NCI-H1417 (cell line): Measurements from ENCODE around the gene FXR2.
A peak's percentile ranks its signal among the peaks of the same experiment; 100 is the strongest.

ENCODE experiments used
- DNase-seq, 3 experiments: peaks; one replicate each; lab custom pipeline; 2025; lab: John Stamatoyannopoulos, UW

FXR2 gene

GRCh38 chr17:7589204-7589868, 25.4 kb downstream of the FXR2 start:
- peak in 1 of 3 experiments; percentile 31 for DNase-seq

GRCh38 chr17:7588553-7589203, 26.0 kb downstream of the FXR2 start:
- no peak for DNase-seq

GRCh38 chr17:7587420-7588151, 27.1 kb downstream of the FXR2 start:
- DNase-seq = no peak

GRCh38 chr17:7586673-7587419, 27.9 kb downstream of the FXR2 start:
- DNase-seq = peak in 1 of 3 experiments; percentile 1

GRCh38 chr17:7583253-7584109, 31.2 kb downstream of the FXR2 start, which contains the start of gene MPDU1:
Gene MPDU1 (plus strand): TSS chr17:7583852. CDS start chr17:7583863, 11 bp downstream.
- DNase-seq = peak; percentile 92 to 96 (median 94)

- no peak for DNase-seq
Observed at GRCh38 chr17:7582396-7583252, 32.1 kb downstream of the FXR2 start.

GRCh38 chr17:7580604-7581575, 33.8 kb downstream of the FXR2 start:
- no peak for DNase-seq

GRCh38 chr17:7579834-7580603, 34.7 kb downstream of the FXR2 start:
- DNase-seq = peak in 2 of 3 experiments; percentile 11 to 26

- peak in 1 of 3 experiments; percentile 26 for DNase-seq
Observed at GRCh38 chr17:7579001-7579833, 35.5 kb downstream of the FXR2 start, which contains the start of gene CD68. Gene CD68 (plus strand): TSS chr17:7579638. CDS start chr17:7579678, 40 bp downstream.

- peak in 1 of 3 experiments; percentile 12 for DNase-seq
Observed at GRCh38 chr17:7577327-7578199, 37.1 kb downstream of the FXR2 start.

- DNase-seq = no peak
Observed at GRCh38 chr17:7576432-7576937, 38.2 kb downstream of the FXR2 start.

GRCh38 chr17:7575959-7576358, 38.7 kb downstream of the FXR2 start:
- no peak for DNase-seq

- no peak for DNase-seq
Observed at GRCh38 chr17:7575481-7575883, 39.2 kb downstream of the FXR2 start.

GRCh38 chr17:7574176-7574953, 40.3 kb downstream of the FXR2 start:
- DNase-seq = no peak
